Measurements from ENCODE around the gene SNX20. TPM values are rescaled to one million over a fixed set of nuclear protein-coding genes. Genes with fewer than 3 reads are reported as not detected.

The SNX20 gene
- total and polyA plus RNA-seq, 2 of the 13 experiments (the other 11 are each of a cell fraction or from before 2014, with no cell fraction given), result not detected

DNA sequence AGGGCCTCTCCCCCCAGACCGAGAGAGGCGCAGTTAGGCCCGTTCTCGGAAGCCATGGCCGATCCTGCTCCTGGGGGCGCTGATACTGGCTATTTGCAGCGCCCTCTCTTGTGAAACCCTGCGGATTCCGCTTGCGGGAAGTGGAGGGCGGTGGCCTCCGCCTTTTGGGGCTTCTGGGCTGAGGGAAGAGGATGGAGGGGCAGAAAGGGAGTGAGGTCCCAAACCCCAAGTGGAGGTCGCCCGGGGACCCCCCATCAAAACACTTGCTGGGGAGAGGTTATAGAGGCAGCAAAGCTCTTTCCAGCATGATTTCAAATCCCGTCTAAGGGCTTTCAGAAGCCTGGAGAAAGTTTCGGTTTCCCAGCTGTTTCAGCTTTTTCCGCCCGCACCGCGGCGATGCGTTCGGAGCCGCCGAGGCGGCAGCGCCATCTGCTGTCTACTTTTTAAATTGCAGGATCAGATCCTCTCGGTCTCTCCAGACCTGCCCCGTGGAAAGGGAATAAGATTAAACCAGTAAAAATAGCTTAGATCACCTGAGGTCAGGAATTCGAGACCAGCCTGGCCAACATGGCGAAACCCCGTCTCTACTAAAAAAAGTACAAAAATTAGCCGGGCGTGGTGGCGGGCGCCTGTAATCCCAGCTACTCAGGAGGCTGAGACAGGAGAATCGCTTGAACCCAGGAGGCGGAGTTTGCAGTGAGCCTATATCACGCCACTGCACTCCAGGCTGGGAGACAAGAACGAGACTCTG is 15.8 kb downstream of the SNX20 start (continued):
- TF ChIP-seq, protein P1, sequence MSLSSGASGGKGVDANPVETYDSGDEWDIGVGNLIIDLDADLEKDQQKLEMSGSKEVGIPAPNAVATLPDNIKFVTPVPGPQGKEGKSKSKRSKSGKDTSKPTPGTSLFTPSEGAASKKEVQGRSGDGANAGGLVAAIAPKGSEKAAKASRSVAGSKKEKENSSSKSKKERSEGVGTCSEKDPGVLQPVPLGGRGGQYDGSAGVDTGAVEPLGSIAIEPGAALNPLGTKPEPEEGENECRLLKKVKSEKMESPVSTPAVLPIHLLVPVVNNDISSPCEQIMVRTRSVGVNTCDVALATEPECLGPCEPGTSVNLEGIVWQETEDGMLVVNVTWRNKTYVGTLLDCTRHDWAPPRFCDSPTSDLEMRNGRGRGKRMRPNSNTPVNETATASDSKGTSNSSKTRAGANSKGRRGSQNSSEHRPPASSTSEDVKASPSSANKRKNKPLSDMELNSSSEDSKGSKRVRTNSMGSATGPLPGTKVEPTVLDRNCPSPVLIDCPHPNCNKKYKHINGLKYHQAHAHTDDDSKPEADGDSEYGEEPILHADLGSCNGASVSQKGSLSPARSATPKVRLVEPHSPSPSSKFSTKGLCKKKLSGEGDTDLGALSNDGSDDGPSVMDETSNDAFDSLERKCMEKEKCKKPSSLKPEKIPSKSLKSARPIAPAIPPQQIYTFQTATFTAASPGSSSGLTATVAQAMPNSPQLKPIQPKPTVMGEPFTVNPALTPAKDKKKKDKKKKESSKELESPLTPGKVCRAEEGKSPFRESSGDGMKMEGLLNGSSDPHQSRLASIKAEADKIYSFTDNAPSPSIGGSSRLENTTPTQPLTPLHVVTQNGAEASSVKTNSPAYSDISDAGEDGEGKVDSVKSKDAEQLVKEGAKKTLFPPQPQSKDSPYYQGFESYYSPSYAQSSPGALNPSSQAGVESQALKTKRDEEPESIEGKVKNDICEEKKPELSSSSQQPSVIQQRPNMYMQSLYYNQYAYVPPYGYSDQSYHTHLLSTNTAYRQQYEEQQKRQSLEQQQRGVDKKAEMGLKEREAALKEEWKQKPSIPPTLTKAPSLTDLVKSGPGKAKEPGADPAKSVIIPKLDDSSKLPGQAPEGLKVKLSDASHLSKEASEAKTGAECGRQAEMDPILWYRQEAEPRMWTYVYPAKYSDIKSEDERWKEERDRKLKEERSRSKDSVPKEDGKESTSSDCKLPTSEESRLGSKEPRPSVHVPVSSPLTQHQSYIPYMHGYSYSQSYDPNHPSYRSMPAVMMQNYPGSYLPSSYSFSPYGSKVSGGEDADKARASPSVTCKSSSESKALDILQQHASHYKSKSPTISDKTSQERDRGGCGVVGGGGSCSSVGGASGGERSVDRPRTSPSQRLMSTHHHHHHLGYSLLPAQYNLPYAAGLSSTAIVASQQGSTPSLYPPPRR (CRISPR knock-in tag; IDR thresholded peaks at IDR 0.05; ENCODE audit: borderline replicate concordance), result no peak
- 0 out of 2 replicates have a peak, but pooled peaks have one; percentile 59 for TF ChIP-seq HMGXB3 (CRISPR knock-in tag; IDR thresholded peaks at IDR 0.05; ENCODE audit: borderline replicate concordance)
- no peak for TF ChIP-seq DNMT1 (CRISPR knock-in tag; IDR thresholded peaks at IDR 0.05)
- TF ChIP-seq RBM39 (IDR thresholded peaks at IDR 0.05; ENCODE audit: low read depth, low read length, poor library complexity, severe bottlenecking), result peak; percentile 43
- TF ChIP-seq, protein P2, sequence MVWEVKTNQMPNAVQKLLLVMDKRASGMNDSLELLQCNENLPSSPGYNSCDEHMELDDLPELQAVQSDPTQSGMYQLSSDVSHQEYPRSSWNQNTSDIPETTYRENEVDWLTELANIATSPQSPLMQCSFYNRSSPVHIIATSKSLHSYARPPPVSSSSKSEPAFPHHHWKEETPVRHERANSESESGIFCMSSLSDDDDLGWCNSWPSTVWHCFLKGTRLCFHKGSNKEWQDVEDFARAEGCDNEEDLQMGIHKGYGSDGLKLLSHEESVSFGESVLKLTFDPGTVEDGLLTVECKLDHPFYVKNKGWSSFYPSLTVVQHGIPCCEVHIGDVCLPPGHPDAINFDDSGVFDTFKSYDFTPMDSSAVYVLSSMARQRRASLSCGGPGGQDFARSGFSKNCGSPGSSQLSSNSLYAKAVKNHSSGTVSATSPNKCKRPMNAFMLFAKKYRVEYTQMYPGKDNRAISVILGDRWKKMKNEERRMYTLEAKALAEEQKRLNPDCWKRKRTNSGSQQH (CRISPR knock-in tag; IDR thresholded peaks at IDR 0.05; ENCODE audit: low read depth), result no peak
- TF ChIP-seq HINFP (CRISPR knock-in tag; IDR thresholded peaks at IDR 0.05; ENCODE audit: low read depth), result no peak
- no peak for TF ChIP-seq ZNF781 (CRISPR knock-in tag; IDR thresholded peaks at IDR 0.05; ENCODE audit: borderline replicate concordance, not compliant biosample characterization)
- TF ChIP-seq PREB (CRISPR knock-in tag; IDR thresholded peaks at IDR 0.05), result no peak
- no peak for TF ChIP-seq ZNF143 (CRISPR knock-in tag; IDR thresholded peaks at IDR 0.05)
- TF ChIP-seq ZC3H4 (CRISPR knock-in tag; IDR thresholded peaks at IDR 0.05; ENCODE audit: borderline replicate concordance), result no peak
- TF ChIP-seq CBX5 (CRISPR knock-in tag; IDR thresholded peaks at IDR 0.05; ENCODE audit: borderline replicate concordance), result no peak
- peak; percentile 41; the same call in 1 of the 2 replicates for TF ChIP-seq ZNF556 (CRISPR knock-in tag; IDR thresholded peaks at IDR 0.05; ENCODE audit: borderline replicate concordance)
- no peak for TF ChIP-seq HMGA1 (CRISPR knock-in tag; conservative IDR thresholded peaks at IDR 0.05)
- 0 out of 2 replicates have a peak, but pooled peaks have one; percentile 85 for TF ChIP-seq ZNF337 (CRISPR knock-in tag; IDR thresholded peaks at IDR 0.05; ENCODE audit: borderline replicate concordance, low read depth)

Data from HepG2 (cell line).